Ovary (tissue), 9 donors: Measurements from ENCODE around the gene FRMD4A. TPM values are rescaled to one million over a fixed set of nuclear protein-coding genes. Genes with fewer than 3 reads are reported as not detected.

Experiments
- DNase-seq, 5 donors: peaks; one replicate each; pipeline ENCODE4 v3.0.0-alpha.2; 2019 to 2020
- H3K27ac ChIP-seq, 2 donors: fragments of 200-600 bp; one replicate each; pipeline versions ENCODE4 v1.5.1 to v1.8.0; 2019 to 2022
- H3K27me3 ChIP-seq: fragments of 200-600 bp; one replicate; pipeline ENCODE4 v1.8.0; 2022
- H3K36me3 ChIP-seq: fragments of 200-600 bp; sonication (generic); one replicate; pipeline ENCODE4 v1.5.1; 2019
- H3K4me1 ChIP-seq: one replicate; pipeline ENCODE4 v1.8.1; 2013; ENCODE audit warnings: mild to moderate bottlenecking, moderate library complexity; ENCODE audit not compliant: insufficient read depth
- H3K4me3 ChIP-seq: fragments of 200-600 bp; sonication (generic); one replicate; pipeline ENCODE4 v1.5.1; 2017
- H3K9me3 ChIP-seq, 2 donors: fragments of 200-600 bp in 1 of 2; sonication (generic) in 1 of 2; one replicate each; pipeline versions ENCODE4 v1.5.1 to v1.8.1; 2013 to 2019; ENCODE audit warnings: mild to moderate bottlenecking in 1 of 2, moderate library complexity in 1 of 2
- CTCF ChIP-seq, 3 donors: fragments of 450-650 bp in 2 of 3; fragments of 200-600 bp in 1 of 3; IDR thresholded peaks; one replicate each; pipeline versions ENCODE4 v1.5.1 to v1.8.0; 2016 to 2022; ENCODE audit warnings: antibody characterized with exemption in 3 of 3, mild to moderate bottlenecking in 1 of 3
- EP300 ChIP-seq: sonication (generic); formaldehyde crosslinking; IDR thresholded peaks from one replicate; pipeline ENCODE4 v1.6.1; 2017; ENCODE audit warnings: antibody characterized with exemption
- POLR2A ChIP-seq: fragments of 450-650 bp; IDR thresholded peaks from one replicate; pipeline ENCODE4 v1.6.1; 2017; ENCODE audit warnings: antibody characterized with exemption, mild to moderate bottlenecking, moderate library complexity
- WGBS, 3 donors: extraction: QIAGEN DNeasy Blood & Tissue Kit in 1 of 3; methylation state at CpG; one replicate each; pipeline versions ENCODE4 v1.1.5 to v1.1.7; 2013 to 2017; 5-methylcytosine and 5-hydroxymethylcytosine counted together
- intact Hi-C, 4 donors: fragments of 100-400 bp; cut with DNase I; formaldehyde crosslinking; loops; one replicate each; pipeline versions ENCODE4 v1.11.0 to v1.15.1; 2022 to 2023
- polyA plus RNA-seq, 2 donors: library from polyadenylated mRNA; stranded (reverse); fragments of 200-250 nt in 1 of 2; fragments of 350-450 nt in 1 of 2; fragmentation: Illumina TruSeq in 1 of 2; extraction: RNeasy Lipid Tissue Mini Kit (QIAGEN cat#74804) in 1 of 2; gene quantifications; one replicate each; pipeline ENCODE4 v1.2.3, GENCODE V29; 2013 to 2014
- total RNA-seq, 7 donors: library from RNA; depleted of rRNA in 2 of 7; stranded (reverse); fragments of >200 nt in 2 of 7; fragmentation: NEBNext Ultra II Directional in 3 of 7; extraction: Animal tissue kit (Norgen Biotek cat#: 25700) in 3 of 7; gene quantifications; one replicate each; pipeline versions ENCODE4 v1.1.0 to v1.2.4, GENCODE V29; 2016 to 2023
- donor health status: DM: no; HTN: no; CAD: no; lungs with moderate emphysema.
- donor health status: DM: no; HTN: no; CAD: no.
- donor health status: Bipolar disorder and iron deficiency.
- donor health status: DM: yes; HTN: yes; CAD: no.
- donor health status: DM: no; HTN: no; CAD: no.
- donor health status: DM: yes; HTN: yes; CAD: no.

Gene FRMD4A
- total and polyA plus RNA-seq, 9 donors, result 5.5 to 24.7 (median 11.3) TPM

GRCh38 chr10:14332903-14333302, 2.2 kb upstream of the FRMD4A start:
- Histone ChIP-seq H3K4me3 (no peak overlapping the region), H3K9me3 (no peaks in the 10 kb centered on the region), H3K4me1 (no peaks in the 10 kb centered on the region), H3K36me3 (no peaks in the 10 kb centered on the region), H3K27ac (no peak overlapping the region), H3K27me3 (no peaks in the 10 kb centered on the region)
- TF ChIP-seq CTCF (IDR thresholded peaks at IDR 0.05), result no peak
- TF ChIP-seq POLR2A, result no peak
- TF ChIP-seq EP300, result no peak
- intact Hi-C loops, result loop anchor here in 1 of 4 donors (2.0 kb wide), 1 partner anchor 50 kb away; no protein-coding TSS in a partner anchor
- 44 to 57% (median 45%) methylated on average over 3 of the region's 3 CpGs for WGBS, 3 donors
- DNase-seq, result no peak

DNA sequence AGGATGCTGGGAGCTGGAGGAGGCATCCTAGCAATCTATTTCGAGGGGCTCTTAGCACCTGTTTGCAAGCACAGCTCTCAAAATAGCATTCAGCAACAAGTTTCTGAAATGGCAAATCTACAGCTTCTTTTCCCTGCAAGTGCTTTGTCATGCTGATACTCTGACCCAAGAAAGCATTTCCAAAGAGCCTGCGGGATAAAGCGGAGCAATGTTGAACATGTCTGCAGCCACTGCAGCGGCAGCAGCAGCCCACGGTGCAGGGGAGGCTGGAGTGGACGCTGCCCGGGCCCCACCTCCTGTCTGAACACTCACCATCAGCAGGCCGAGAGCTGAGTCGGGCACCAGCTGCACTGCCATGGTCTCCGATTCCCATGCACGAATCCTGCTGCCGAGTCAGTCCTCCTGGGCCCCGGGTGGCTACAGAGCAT, 964 bp downstream of the FRMD4A start:
- H3K4me3 ChIP-seq, result no peak overlapping the region
- WGBS, 3 donors, result 31 to 44% (median 38%) methylated on average over 13 of the region's 13 CpGs
- no peaks in the 10 kb centered on the region for H3K4me1 ChIP-seq
- no peak overlapping the region for H3K27ac ChIP-seq
- no peaks in the 10 kb centered on the region for H3K36me3 ChIP-seq
- intact Hi-C loops, result no loop called here
- no peaks in the 10 kb centered on the region for H3K9me3 ChIP-seq
- DNase-seq, result peak in 2 of 5 donors; percentile 23 to 39
- TF ChIP-seq CTCF (IDR thresholded peaks at IDR 0.05) (no peak), EP300 (no peak), POLR2A (no peak)
- H3K27me3 ChIP-seq, result no peaks in the 10 kb centered on the region

- no peak overlapping the region for H3K4me3 ChIP-seq
- H3K9me3 ChIP-seq, result no peaks in the 10 kb centered on the region
- H3K27me3 ChIP-seq, result no peaks in the 10 kb centered on the region
- WGBS, 3 donors, result 90 to 94% (median 92%) methylated on average over 6 of the region's 6 CpGs
- intact Hi-C loops, result no loop called here
- DNase-seq, result no peak
- no peaks in the 10 kb centered on the region for H3K36me3 ChIP-seq
- no peaks in the 10 kb centered on the region for H3K4me1 ChIP-seq
- TF ChIP-seq POLR2A, result no peak
- no peak overlapping the region for H3K27ac ChIP-seq
Measured at GRCh38 chr10:14328881-14329672, 1.6 kb downstream of the FRMD4A start.

DNA sequence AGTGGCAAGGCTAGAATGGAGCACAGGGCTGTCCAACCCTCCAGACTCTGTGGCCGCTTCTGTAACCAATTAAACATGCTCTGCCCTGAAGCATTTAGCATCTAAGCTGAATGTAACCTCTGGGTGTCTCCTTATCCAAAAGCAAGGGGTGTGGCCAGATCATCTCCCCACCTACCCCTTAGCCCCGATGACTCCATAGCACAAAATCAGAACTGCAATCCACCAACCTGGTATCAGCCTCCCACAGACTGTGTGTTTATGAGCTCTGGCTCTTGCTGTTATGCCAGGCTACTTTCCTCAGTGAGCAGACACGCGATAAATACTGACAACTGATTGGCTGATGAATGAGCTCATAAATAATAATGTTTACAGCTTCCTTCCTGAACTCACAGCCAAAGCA, 3.2 kb downstream of the FRMD4A start:
- Histone ChIP-seq H3K27ac (no peak overlapping the region), H3K4me3 (no peak overlapping the region), H3K9me3 (no peaks in the 10 kb centered on the region), H3K4me1 (no peaks in the 10 kb centered on the region), H3K36me3 (no peaks in the 10 kb centered on the region), H3K27me3 (no peaks in the 10 kb centered on the region)
- TF ChIP-seq CTCF (IDR thresholded peaks at IDR 0.05), result no peak
- no peak for TF ChIP-seq EP300
- no peak for TF ChIP-seq POLR2A
- WGBS, 3 donors, result 70 to 75% (median 74%) methylated on average over 4 of the region's 4 CpGs
- DNase-seq, result no peak
- intact Hi-C loops, result no loop called here

- H3K36me3 ChIP-seq, result no peaks in the 10 kb centered on the region
- H3K4me3 ChIP-seq, result no peak overlapping the region
- no peaks in the 10 kb centered on the region for H3K4me1 ChIP-seq
- no peak for TF ChIP-seq CTCF (IDR thresholded peaks at IDR 0.05)
- TF ChIP-seq EP300, result no peak
- TF ChIP-seq POLR2A, result no peak
- DNase-seq, result no peak
- no peaks in the 10 kb centered on the region for H3K27me3 ChIP-seq
- WGBS, 3 donors, result 91 to 96% (median 92%) methylated on average over 8 of the region's 8 CpGs
- H3K27ac ChIP-seq, result no peak overlapping the region
- intact Hi-C loops, result no loop called here
- no peaks in the 10 kb centered on the region for H3K9me3 ChIP-seq
Measured at GRCh38 chr10:14326581-14326980, 4.1 kb downstream of the FRMD4A start.
